ENCODE measurements around the gene PRKAA1. TPM values are rescaled to one million over a fixed set of nuclear protein-coding genes. Genes with fewer than 3 reads are reported as not detected.

PRKAA1 gene
- total RNA-seq, 1 experiment from 2014 or later = 84.5 TPM

- Histone ChIP-seq H3K9ac (ENCODE audit: low read length) (no peak overlapping the region), H3K36me3 (ENCODE audit: low read depth, low read length) (peaks cover 26% of the 10 kb centered on the region), H3K9me3 (ENCODE audit: low read length) (no peaks in the 10 kb centered on the region), H3K79me2 (ENCODE audit: low read length) (peaks cover 58% of the 10 kb centered on the region), H3K4me3 (ENCODE audit: low read length) (no peak overlapping the region), H4K20me1 (ENCODE audit: low read length) (peaks cover 35% of the 10 kb centered on the region; the same call in 1 of the 2 replicates), H3K4me1 (ENCODE audit: insufficient read depth, low read length) (peaks cover 32% of the 10 kb centered on the region), H3K27me3 (ENCODE audit: low read length) (no peaks in the 10 kb centered on the region), H3K4me2 (ENCODE audit: low read length) (no peak overlapping the region), H2AFZ (ENCODE audit: low read length) (no peak overlapping the region), H3K27ac (ENCODE audit: low read length) (no peak overlapping the region), H3F3A (ENCODE audit: low read length, unreplicated experiment) (peaks cover 15% of the 10 kb centered on the region), H3K9me2 (replicated peaks; ENCODE audit: low read length) (no peaks in the 10 kb centered on the region)
- CTCF ChIA-PET = interaction anchor here (0.6 kb wide), 1 partner anchor 20 kb away, joined by 3 read pairs; the partner anchor contains the start of gene PRKAA1
- POLR2A ChIA-PET (ENCODE audit: unreplicated experiment) = no interaction called here
- no peak for ATAC-seq
- TF ChIP-seq, protein P1, sequence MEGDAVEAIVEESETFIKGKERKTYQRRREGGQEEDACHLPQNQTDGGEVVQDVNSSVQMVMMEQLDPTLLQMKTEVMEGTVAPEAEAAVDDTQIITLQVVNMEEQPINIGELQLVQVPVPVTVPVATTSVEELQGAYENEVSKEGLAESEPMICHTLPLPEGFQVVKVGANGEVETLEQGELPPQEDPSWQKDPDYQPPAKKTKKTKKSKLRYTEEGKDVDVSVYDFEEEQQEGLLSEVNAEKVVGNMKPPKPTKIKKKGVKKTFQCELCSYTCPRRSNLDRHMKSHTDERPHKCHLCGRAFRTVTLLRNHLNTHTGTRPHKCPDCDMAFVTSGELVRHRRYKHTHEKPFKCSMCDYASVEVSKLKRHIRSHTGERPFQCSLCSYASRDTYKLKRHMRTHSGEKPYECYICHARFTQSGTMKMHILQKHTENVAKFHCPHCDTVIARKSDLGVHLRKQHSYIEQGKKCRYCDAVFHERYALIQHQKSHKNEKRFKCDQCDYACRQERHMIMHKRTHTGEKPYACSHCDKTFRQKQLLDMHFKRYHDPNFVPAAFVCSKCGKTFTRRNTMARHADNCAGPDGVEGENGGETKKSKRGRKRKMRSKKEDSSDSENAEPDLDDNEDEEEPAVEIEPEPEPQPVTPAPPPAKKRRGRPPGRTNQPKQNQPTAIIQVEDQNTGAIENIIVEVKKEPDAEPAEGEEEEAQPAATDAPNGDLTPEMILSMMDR (conservative IDR thresholded peaks at IDR 0.05; ENCODE audit: low read depth, low read length) = no peak
- TF ChIP-seq EZH2phosphoT487 (IDR thresholded peaks at IDR 0.05; ENCODE audit: borderline replicate concordance, low read length) = no peak
- BruUV-seq (replicated peaks) = no TSS peak
- DNase-seq = no peak
- intact Hi-C loops (cut with micrococcal nuclease) = no loop called here
Measured at GRCh38 chr5:40778133-40778532, 20.0 kb downstream of the PRKAA1 start.

- no TSS peak for BruUV-seq (replicated peaks)
- no peaks in the 10 kb centered on the region for H3K9me3 ChIP-seq (ENCODE audit: low read length)
Measured at GRCh38 chr5:40776658-40776977, 21.6 kb downstream of the PRKAA1 start.

More at GRCh38 chr5:40776658-40776977, 21.6 kb downstream of the PRKAA1 start:
- ChIA-PET POLR2A (ENCODE audit: unreplicated experiment) (no interaction called here), CTCF (no interaction called here)
- TF ChIP-seq, protein P1 (conservative IDR thresholded peaks at IDR 0.05; ENCODE audit: low read depth, low read length) = no peak
- TF ChIP-seq EZH2 (IDR thresholded peaks at IDR 0.05; ENCODE audit: low read length, unreplicated experiment) (no peak), EZH2phosphoT487 (IDR thresholded peaks at IDR 0.05; ENCODE audit: borderline replicate concordance, low read length) (no peak)
- DNase-seq = no peak
- no peak overlapping the region for H3K4me3 ChIP-seq (ENCODE audit: low read length)
- peaks cover 26% of the 10 kb centered on the region; the same call in 1 of the 2 replicates for H4K20me1 ChIP-seq (ENCODE audit: low read length)
- peak overlapping the region; percentile 73 for H3K27ac ChIP-seq (ENCODE audit: low read length)
- no peak overlapping the region for H2AFZ ChIP-seq (ENCODE audit: low read length)
- H3K4me2 ChIP-seq (ENCODE audit: low read length) = 0 out of 2 replicates have a peak overlapping the region, but pooled peaks have one; percentile 24
- no peaks in the 10 kb centered on the region for H3K27me3 ChIP-seq (ENCODE audit: low read length)
- peaks cover 15% of the 10 kb centered on the region for H3F3A ChIP-seq (ENCODE audit: low read length, unreplicated experiment)
- H3K9me2 ChIP-seq (replicated peaks; ENCODE audit: low read length) = no peaks in the 10 kb centered on the region
- H3K9ac ChIP-seq (ENCODE audit: low read length) = no peak overlapping the region
- H3K4me1 ChIP-seq (ENCODE audit: insufficient read depth, low read length) = peaks cover 32% of the 10 kb centered on the region
- peaks cover 31% of the 10 kb centered on the region for H3K36me3 ChIP-seq (ENCODE audit: low read depth, low read length)
- intact Hi-C loops (cut with micrococcal nuclease) = no loop called here
- ATAC-seq = no peak
- H3K79me2 ChIP-seq (ENCODE audit: low read length) = peaks cover 43% of the 10 kb centered on the region

Data from PC-3 (cell line).